HG03565 (cell line): Measurements from ENCODE around the gene ACSF3.
"Not testable (repeated sequence)": the region's sequence is repeated elsewhere in the genome, so short reads cannot be mapped to it uniquely, and the experiment has no call there.

Experiments used
- ATAC-seq: cut with Tn5 transposase; IDR thresholded peaks from one replicate; pipeline ENCODE4 v1.9.1; 2021; ENCODE audit warnings: mild to moderate bottlenecking, moderate library complexity; ENCODE audit not compliant: unreplicated experiment

Gene ACSF3

DNA sequence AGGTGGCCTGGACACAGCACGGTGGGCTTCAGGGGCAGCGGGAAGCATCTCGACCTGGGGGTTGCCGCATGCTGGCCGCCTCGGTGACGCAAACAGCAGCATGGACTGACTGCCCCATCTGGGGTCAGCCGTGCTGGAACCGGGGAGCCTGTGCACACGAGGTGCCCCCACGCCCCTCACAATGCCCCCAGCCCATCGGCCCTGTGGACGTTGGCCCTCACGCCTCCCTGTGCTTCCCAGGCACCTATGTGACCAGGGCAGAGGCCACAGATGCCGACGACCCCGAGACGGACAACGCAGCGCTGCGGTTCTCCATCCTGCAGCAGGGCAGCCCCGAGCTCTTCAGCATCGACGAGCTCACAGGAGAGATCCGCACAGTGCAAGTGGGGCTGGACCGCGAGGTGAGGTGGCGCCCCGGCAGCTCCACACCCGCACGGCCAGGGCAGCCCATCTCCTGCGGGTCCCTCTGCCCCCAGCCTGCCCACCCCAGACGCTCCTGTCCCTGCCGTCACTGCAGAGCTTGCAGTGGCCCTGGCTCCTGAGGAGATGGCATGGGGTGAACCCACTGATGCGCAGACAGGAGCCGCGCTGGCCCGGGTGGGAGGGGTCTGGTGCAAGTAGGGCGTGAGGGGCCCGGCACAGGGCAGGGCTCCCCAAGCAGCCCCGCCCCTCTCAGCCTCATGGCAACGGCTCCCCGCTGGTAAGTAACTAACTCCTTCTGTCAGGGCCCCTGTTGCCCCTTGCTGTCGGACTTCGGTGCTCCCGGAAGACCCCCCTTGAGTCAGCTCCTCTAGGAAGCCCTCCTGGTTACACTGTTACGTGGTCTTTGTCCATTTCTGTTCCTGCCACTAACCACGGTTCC is 91.5 kb downstream of the ACSF3 start:
- no peak for ATAC-seq

DNA sequence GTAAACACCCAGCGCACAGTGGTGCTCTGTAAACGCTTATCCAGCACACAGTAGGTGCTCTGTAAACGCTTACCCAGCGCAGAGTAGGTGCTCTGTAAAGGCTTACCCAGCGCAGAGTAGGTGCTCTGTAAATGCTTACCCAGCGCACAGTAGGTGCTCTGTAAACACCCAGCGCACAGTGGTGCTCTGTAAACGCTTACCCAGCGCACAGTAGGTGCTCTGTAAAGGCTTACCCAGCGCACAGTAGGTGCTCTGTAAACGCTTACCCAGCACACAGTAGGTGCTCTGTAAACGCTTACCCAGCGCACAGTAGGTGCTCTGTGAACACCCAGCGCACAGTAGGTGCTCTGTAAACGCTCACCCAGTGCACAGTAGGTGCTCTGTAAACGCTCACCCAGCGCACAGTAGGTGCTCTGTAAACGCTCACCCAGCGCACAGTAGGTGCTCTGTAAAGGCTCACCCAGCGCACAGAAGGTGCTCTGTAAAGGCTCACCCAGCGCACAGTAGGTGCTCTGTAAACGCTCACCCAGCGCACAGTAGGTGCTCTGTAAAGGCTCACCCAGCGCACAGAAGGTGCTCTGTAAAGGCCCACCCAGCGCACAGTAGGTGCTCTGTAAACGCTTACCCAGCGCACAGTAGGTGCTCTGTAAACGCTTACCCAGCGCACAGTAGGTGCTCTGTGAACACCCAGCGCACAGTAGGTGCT is 92.4 kb downstream of the ACSF3 start:
- ATAC-seq = not testable (repeated sequence)

DNA sequence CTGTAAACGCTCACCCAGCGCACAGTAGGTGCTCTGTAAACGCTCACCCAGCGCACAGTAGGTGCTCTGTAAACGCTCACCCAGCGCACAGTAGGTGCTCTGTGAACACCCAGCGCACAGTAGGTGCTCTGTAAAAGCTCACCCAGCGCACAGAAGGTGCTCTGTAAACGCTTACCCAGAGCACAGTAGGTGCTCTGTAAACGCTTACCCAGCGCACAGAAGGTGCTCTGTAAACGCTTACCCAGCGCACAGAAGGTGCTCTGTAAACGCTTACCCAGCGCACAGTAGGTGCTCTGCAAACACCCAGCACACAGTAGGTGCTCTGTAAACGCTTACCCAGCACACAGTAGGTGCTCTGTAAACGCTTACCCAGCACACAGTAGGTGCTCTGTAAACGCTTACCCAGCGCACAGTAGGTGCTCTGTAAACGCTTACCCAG is 93.0 kb downstream of the ACSF3 start:
- not testable (repeated sequence) for ATAC-seq

DNA sequence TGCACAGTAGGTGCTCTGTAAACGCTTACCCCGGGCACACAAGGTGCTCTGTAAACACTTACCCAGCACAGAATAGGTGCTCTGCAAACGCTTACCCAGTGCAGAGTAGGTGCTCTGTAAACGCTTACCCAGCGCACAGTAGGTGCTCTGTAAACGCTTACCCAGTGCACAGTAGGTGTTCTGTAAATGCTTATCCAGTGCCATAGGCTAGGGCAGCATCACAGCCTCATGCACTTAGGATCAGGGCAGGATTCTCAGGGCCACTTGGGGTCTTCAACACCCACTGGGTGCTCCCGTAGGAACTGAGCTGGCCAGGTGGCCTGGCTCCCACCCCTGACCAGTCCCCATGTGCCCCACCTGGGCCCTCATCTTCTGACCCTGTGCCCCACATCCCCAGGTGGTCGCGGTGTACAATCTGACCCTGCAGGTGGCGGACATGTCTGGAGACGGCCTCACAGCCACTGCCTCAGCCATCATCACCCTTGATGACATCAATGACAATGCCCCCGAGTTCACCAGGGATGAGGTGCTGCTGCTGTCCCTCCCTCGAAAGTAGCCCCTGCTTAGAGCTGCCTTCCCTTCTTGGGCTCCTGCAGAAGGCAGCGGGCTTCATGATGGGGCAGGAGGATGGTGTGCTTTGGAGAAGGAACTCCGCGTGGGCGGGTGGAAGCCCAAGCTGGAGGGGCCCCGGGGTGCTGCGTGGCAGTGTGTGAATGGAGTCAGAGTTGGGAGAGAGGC is 93.5 kb downstream of the ACSF3 start:
- no peak for ATAC-seq

DNA sequence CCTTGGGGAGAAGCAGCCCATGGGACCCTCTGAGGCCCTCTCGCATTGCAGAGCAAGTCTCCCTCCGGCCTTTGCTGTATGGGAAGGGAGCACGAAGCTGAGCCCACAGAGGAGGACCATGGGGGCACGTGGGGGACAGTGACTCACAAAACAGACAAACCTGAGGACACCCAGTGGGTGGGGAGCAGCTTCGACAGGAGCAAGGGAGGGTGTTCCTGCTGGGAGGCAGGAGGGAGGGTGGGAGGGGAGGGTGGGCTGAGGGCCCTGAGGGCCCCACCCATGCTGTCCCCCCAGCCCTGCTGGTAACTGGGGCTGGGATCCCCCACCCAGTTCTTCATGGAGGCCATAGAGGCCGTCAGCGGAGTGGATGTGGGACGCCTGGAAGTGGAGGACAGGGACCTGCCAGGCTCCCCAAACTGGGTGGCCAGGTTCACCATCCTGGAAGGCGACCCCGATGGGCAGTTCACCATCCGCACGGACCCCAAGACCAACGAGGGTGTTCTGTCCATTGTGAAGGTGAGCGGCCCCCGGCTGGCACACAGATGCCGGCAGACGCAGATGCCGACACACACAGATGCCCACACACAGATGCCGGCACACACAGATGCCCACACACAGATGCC is 94.2 kb downstream of the ACSF3 start:
- no peak for ATAC-seq

DNA sequence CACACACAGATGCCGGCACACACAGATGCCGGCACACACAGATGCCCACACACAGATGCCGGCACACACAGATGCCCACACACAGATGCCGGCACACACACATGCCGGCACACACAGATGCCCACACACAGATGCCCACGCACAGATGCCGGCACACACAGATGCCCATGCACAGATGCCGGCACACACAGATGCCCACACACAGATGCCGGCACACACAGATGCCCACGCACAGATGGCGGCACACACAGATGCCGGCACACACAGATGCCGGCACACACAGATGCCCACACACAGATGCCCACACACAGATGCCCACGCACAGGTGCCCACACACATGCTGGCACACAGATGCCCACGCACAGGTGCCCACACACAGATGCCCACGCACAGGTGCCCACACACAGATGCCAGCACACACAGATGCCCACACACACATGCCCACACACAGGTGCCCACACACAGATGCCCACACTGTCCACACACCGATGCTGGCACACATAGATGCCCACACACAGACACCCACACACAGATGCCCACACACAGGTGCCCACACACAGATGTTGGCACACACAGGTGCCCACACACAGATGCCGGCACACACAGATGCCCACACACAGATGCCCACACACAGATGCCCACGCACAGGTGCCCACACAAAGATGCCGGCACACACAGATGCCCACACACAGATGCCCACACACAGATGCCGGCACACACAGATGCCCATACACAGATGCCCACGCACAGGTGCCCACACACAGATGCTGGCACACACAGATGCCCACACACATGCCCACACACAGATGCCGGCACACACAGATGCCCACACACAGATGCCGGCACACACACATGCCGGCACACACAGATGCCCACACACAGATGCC is 95.1 kb downstream of the ACSF3 start:
- not testable (repeated sequence) for ATAC-seq

DNA sequence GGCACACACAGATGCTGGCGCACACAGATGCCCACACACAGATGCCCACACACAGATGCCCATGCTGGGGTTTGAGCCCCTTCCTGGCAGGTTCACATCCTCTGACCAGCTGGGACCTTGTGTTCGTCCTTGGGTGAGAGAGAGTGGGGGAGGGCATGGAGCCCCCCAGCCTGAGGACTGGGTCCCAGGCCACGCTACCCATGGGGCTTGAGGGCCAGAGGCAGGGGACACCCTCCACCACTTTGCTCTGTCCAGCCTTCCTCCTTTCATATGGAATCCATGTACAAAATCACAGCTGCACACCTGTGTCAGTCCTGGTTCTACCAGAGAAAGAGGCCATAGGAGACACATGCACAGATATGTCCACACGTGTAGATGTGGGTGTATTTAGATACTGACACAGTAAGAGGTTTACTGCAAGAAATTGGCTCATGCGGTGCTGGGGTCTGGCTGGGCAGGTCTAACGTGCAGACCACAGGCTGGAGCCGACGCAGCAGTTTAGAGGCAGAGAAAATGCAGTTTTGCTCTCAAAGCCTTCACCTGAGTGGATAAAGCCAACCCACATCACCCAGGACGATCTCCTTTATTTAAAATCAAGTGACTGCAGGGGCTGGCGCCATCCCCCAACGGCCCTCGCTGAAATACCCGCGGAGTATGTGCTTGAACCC is 95.8 kb downstream of the ACSF3 start:
- no peak for ATAC-seq

DNA sequence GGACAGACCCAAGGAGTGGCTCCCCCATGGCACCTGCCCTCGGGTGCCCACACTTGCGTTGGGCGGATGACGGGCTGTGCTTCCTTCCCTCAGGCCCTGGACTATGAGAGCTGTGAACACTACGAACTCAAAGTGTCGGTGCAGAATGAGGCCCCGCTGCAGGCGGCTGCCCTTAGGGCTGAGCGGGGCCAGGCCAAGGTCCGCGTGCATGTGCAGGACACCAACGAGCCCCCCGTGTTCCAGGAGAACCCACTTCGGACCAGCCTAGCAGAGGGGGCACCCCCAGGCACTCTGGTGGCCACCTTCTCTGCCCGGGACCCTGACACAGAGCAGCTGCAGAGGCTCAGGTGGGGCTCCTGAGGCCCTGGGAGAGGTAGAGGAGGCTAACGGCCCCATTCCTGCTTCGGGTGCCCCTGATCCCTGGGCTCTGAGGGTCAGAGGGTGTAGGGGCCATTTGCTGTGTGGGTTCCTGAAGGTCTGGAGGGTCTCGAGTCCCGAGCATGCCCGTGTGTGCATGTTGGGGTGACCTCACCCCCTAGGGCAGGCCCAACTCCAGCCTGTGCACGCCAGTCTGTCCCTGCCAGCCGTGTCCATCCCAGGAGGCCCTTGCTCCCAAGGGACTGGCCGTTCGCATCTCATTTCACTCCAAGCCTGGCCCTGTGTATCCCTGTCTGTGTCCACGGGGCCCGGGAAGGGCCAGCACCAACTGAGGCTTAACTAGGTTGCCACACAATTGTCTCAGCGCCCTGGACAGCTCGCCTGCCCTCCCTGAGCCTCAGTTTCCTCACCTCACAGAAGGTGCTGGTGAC is 96.7 kb downstream of the ACSF3 start:
- ATAC-seq = no peak

DNA sequence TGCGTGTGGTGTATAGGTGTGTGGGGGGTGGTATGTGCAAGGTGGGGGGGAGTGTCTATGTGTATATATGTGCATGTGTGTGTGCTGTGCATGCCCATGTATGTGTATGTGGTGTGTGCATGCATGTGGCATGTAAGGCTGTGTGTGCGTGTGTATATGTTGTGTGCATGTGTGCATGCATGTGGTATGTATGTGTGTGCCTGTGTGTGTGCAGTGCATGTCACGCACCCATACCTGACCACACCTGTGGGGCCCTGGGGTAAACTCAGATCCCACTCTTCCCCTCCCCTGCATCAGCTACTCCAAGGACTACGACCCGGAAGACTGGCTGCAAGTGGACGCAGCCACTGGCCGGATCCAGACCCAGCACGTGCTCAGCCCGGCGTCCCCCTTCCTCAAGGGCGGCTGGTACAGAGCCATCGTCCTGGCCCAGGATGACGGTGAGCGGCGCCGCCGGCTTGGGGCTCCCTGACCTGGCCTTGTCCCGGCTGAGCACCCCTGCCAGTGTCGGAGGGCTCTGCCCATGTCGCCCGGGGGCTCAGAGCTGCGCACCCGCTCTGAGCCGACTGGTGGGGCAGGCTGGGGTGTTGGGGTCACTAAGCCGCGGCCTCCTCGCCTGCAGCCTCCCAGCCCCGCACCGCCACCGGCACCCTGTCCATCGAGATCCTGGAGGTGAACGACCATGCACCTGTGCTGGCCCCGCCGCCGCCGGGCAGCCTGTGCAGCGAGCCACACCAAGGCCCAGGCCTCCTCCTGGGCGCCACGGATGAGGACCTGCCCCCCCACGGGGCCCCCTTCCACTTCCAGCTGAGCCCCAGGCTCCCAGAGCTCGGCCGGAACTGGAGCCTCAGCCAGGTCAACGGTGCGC is 97.6 kb downstream of the ACSF3 start:
- ATAC-seq = no peak

DNA sequence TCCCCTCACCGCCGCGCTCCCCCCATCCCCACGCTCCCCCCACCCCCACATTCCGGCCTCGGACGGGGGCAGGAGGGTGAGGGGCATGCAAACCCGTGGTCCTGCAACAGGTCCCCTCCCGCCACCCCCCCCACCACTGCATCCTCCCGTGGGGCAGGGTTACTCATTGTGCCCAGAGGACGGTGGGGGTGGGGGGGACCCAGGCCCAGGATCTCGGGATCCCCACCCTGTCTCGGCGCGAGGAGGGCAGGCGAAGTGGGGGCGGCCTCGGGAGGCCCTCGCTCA is 98.2 kb downstream of the ACSF3 start:
- no peak for ATAC-seq

DNA sequence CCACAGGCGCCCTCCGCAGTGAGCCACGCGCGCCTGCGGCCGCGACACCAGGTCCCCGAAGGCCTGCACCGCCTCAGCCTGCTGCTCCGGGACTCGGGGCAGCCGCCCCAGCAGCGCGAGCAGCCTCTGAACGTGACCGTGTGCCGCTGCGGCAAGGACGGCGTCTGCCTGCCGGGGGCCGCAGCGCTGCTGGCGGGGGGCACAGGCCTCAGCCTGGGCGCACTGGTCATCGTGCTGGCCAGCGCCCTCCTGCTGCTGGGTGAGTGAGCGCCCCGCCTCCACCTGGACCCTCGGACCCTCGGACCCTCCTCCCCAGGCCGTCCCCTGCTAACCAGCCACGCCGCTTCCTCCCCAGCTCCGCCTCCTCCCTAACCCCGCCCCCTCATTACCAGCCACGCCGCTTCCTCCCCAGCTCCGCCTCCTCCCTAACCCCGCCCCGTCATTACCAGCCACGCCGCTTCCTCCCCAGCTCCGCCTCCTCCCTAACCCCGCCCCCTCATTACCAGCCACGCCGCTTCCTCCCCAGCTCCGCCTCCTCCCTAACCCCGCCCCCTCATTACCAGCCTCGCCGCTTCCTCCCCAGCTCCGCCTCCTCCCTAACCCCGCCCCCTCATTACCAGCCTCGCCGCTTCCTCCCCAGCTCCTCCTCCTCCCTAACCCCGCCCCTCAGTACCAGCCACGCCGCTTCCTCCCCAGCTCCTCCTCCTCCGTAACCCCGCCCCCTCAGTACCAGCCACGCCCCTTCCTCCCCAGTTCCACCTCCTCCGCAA is 98.7 kb downstream of the ACSF3 start:
- ATAC-seq = not testable (repeated sequence)

DNA sequence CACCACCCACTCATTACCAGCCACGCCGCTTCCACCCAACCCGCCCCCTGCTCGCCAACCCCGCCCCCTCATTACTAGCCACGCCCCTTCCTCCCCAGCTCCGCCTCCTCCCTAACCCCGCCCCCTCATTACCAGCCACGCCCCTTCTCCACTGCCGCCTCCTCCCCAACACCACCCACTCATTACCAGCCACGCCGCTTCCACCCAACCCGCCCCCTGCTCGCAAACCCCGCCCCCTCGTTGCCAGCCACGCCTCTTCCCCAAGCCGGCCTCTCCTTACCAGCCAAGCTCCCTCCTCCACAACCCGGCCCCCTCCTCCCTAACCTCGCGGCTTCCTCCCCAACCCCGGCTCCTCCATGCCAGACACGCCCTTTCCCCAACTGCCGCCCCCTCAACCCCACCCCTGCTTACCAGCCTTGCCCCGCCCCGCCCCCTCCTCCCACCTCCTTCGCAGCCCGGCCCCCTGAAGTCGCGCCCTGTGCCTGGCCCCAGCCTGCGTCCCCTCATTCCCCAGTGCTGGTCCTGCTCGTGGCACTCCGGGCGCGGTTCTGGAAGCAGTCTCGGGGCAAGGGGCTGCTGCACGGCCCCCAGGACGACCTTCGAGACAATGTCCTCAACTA is 99.4 kb downstream of the ACSF3 start:
- no peak for ATAC-seq

DNA sequence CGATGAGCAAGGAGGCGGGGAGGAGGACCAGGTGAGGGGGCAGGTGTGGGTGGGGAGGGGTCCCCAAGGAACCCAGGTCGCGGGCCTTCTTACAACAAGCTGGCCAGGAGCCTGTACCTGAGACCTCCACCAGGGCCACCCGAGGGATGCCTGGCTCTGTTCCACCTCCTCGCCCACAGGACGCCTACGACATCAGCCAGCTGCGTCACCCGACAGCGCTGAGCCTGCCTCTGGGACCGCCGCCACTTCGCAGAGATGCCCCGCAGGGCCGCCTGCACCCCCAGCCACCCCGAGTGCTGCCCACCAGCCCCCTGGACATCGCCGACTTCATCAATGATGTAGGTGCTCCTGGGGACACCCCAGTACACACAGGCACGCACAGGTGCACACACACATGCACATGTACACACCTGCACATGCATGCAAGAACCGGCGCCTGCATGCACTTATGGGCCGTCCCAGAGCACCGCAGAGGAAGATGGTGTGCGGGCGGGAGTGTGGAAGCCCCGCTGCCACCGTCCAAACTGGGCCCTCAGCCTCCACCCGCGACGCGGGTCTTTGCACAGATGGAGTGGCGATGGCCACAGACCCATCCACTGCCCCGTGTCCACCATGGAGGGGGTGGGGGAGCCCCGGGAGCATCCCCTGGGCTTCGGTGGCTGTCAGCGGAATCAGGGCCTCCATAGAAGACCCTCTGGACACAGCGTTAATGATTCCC is 100.1 kb downstream of the ACSF3 start:
- no peak for ATAC-seq

DNA sequence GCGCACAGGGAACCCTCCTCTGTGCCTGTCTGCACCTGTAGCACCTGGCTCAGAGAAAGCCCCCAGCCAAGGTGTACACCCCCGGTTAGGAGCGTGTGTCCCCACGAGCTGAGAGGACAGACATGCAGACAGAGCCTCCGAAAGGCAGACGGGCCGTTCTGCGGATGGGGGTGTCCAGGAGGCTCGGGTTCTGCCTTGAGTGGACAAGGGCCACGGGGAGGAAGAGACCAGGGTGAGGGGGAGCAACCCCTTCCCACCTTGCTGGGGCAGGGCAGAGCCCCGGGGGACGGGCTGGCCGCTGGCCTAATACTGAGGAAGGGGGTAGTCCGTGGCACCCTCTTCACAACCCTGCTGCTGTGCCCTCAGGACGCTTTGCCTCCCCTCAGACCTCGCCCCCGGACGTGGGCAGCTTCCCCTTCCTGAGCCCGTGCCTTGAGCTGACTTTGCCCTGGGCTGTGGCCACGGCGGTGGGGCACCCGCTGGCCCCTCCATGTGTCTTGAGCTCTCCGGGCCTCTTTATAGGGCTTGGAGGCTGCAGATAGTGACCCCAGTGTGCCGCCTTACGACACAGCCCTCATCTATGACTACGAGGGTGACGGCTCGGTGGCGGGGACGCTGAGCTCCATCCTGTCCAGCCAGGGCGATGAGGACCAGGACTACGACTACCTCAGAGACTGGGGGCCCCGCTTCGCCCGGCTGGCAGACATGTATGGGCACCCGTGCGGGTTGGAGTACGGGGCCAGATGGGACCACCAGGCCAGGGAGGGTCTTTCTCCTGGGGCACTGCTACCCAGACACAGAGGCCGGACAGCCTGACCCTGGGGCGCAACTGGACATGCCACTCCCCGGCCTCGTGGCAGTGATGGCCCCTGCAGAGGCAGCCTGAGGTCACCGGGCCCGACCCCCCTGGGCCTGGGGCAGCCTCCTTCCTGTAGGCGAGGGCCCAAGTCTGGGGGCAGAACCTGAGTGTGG is 101.0 kb downstream of the ACSF3 start:
- no peak for ATAC-seq
